IMR-90 (cell line): ENCODE data around the gene AMOTL1.

Experiments
- FOS ChIP-seq: fragments of 150-350 bp; IDR thresholded peaks from 2 replicates; pipeline ENCODE4 v1.6.1; 2016; ENCODE audit warnings: low read depth, low read length
- MAFK ChIP-seq: IDR thresholded peaks from 2 replicates; pipeline ENCODE4 v1.6.1; 2012; ENCODE audit warnings: low read depth, low read length, improper control_type of control experiment
- POLR2A ChIP-seq: IDR thresholded peaks from 2 replicates; pipeline ENCODE4 v1.6.1; 2012; ENCODE audit warnings: mild to moderate bottlenecking, low read depth, low read length
- TF ChIP-seq, protein P1 (sequence below): conservative IDR thresholded peaks from 2 replicates; pipeline ENCODE4 v1.5.1; 2012; ENCODE audit warnings: mild to moderate bottlenecking, low read depth, low read length, improper control_type of control experiment
- TF ChIP-seq, protein P2 (sequence below): fragments of 150-350 bp; IDR thresholded peaks from 2 replicates; pipeline ENCODE4 v1.6.1; 2017; ENCODE audit warnings: mild to moderate bottlenecking, antibody characterized with exemption, low read length, low read depth

DNA sequence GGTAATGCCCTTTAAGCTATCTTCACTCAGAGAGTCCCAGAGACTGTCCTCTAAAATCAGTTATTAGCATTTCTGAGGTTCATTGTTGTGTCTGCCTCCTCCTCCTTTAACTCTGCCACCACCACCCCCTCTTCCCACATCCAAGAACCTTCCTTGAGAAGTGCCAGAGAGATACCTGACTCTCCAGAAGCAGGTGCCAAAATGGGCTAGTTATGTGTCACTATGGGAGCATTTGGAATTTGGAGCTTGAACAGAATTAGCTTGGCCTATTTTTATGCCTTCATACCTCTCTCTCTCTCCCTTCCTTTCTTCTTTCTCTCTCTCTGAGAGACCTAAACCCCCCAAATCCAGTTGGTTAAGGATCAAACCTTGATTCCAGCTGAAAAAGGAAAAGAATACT is 75.9 kb downstream of the AMOTL1 start:
- TF ChIP-seq, protein P1, sequence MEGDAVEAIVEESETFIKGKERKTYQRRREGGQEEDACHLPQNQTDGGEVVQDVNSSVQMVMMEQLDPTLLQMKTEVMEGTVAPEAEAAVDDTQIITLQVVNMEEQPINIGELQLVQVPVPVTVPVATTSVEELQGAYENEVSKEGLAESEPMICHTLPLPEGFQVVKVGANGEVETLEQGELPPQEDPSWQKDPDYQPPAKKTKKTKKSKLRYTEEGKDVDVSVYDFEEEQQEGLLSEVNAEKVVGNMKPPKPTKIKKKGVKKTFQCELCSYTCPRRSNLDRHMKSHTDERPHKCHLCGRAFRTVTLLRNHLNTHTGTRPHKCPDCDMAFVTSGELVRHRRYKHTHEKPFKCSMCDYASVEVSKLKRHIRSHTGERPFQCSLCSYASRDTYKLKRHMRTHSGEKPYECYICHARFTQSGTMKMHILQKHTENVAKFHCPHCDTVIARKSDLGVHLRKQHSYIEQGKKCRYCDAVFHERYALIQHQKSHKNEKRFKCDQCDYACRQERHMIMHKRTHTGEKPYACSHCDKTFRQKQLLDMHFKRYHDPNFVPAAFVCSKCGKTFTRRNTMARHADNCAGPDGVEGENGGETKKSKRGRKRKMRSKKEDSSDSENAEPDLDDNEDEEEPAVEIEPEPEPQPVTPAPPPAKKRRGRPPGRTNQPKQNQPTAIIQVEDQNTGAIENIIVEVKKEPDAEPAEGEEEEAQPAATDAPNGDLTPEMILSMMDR, result no peak
- TF ChIP-seq, protein P2, sequence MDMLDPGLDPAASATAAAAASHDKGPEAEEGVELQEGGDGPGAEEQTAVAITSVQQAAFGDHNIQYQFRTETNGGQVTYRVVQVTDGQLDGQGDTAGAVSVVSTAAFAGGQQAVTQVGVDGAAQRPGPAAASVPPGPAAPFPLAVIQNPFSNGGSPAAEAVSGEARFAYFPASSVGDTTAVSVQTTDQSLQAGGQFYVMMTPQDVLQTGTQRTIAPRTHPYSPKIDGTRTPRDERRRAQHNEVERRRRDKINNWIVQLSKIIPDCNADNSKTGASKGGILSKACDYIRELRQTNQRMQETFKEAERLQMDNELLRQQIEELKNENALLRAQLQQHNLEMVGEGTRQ, result no peak
- no peak for TF ChIP-seq MAFK
- TF ChIP-seq POLR2A, result no peak
- TF ChIP-seq FOS, result no peak
